IPS DF 4.7 (cell line): Measurements from ENCODE around the gene TUBGCP5.
"Not testable (repeated sequence)": the region's sequence is repeated elsewhere in the genome, so short reads cannot be mapped to it uniquely, and the experiment has no call there.

Experiments used
- DNase-seq: peaks from one replicate; pipeline ENCODE4 v3.0.0-alpha.2; 2013; ENCODE audit warnings: low spot score; ENCODE audit errors: extremely low read depth

TUBGCP5 gene

GRCh38 chr15:23039143-23039916 is at the start of gene TUBGCP5:
Gene TUBGCP5 (minus strand): TSS chr15:23039569. CDS start chr15:23039543, 26 bp downstream.
- DNase-seq, result peak; percentile 90

DNA sequence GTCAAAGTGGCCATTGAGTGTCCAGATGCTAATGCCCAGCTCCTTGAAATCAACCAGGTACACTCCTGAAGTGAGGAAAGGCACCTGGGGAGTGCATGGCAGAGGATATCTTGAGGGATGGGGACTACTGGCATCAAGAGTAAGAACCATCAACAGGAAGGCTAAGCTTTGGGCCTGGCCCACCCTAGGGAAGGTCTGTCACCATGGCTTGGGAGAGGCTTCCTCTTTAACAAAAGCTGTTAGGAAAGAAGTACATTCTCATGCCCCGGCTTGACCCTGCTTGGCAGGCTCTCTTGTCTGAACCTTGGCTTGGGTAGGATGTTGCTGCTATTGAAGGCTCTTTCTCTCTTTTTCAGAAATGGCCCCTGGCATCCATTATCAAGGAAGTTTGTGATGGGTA is 43.7 kb upstream of the TUBGCP5 start:
- no peak for DNase-seq

DNA sequence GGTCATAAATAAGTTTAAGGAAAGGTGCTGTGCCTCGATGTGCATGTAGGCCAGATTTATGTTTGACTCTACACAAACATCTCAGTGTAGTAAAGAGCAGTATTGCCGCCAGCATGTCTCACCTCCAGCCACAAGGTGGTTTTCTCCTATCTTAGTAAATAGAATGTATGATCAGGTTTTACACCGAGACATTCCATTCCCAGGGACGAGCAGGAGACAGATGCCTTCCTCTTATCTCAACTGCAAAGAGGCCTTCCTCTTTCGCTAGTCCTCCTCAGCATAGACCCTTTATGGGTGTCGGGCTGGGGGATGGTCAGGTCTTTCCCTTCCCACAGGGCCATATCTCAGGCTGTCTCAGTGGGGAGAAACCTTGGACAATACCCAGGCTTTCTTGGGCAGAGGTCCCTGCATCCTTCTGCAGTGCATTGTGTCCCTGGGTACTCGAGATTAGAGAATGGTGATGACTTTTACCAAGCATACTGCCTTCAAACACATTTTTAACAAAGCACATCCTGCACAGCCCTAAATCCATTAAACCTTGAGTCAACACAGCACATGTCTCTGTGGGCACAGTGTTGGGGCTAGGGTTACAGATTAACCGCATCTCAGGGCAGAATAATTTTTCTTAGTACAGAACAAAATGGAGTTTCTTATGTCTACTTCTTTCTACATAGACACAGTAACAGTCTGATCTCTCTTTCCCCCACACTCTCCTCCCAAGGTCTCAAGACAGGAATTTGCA is 42.8 kb upstream of the TUBGCP5 start:
- DNase-seq, result not testable (repeated sequence)

- DNase-seq, result no peak
Observed at GRCh38 chr15:23081271-23081670, 41.9 kb upstream of the TUBGCP5 start.

- no peak for DNase-seq
Observed at GRCh38 chr15:23079766-23080165, 40.4 kb upstream of the TUBGCP5 start.

DNA sequence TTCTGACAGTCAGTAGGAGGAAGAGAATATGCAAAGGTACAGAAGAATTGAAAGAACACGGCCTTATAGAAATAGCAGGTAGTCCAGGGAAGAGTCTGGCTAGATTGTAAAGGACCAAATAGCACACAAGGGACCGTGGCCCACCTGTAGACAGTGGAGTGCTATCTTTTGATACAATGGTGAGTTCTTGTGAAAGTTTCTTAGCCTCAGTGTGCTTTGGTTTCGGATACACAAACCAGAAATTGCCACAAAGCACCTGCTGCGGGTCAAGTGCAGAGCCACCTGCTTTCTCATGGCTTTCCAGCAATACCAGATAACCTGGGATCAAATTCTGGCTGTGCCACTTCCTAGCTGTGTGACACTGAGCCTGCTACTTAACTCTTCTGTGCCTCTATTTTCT is 36.6 kb upstream of the TUBGCP5 start:
- no peak for DNase-seq

DNA sequence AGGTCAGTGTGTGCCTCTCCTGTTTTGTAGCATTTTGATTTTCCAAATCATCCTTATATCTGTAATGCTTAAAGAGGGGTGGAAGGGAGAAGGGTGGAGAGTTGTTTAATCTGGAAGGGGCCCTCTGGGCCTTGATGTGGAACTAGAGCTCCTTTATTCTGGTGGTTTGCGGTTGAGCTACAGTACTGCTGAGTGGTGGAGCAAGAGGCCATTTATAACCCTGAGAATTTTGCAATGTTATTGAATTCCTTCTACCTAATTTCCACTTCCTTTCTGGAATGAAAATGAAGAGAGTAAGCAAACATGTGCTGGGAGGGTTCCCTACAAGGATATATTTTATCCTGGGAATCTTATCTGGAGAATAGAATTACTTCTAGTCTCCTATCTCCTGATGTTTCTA is 35.3 kb upstream of the TUBGCP5 start:
- DNase-seq, result no peak

DNA sequence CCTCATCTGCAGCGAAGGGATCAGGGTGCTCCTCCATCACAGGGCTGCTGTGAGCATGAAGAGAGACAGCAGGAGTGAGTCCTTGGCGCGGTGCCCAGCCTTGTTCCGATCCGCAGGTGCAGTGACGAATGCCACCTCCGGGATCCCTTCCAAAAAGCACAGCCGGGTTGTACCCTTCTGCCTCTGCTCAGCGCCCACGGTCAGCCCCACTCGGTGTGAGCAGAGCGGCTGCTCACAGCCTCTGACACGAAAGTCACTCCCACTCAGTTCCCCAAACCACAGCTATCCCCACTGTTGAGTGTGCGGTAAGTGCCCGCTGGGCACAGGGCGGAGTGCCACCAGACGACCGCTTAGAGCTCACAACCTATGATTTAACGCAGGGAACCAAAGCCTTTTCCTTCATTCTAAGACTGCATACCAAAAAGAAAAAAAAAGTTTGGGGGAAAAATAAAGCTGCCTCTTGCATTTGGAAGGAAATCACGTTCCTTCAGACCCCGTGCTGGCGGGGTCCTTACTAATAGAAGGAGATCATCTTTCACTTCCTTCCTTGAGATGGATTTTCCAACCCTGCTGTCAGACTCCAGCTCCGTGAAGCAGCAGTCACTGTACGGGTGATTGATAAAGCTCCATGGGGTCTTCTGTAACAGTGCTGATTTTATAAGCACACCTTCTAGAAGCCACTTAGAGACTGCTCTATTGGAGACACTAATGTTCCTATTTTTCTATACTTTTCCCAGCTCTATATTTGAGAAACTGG is 34.7 kb upstream of the TUBGCP5 start:
- DNase-seq, result no peak

- no peak for DNase-seq
Observed at GRCh38 chr15:23072633-23073032, 33.3 kb upstream of the TUBGCP5 start.

GRCh38 chr15:23069496-23070166 is 30.3 kb upstream of the TUBGCP5 start:
- no peak for DNase-seq

- DNase-seq, result no peak
Observed at GRCh38 chr15:23067416-23067815, 28.0 kb upstream of the TUBGCP5 start.

DNA sequence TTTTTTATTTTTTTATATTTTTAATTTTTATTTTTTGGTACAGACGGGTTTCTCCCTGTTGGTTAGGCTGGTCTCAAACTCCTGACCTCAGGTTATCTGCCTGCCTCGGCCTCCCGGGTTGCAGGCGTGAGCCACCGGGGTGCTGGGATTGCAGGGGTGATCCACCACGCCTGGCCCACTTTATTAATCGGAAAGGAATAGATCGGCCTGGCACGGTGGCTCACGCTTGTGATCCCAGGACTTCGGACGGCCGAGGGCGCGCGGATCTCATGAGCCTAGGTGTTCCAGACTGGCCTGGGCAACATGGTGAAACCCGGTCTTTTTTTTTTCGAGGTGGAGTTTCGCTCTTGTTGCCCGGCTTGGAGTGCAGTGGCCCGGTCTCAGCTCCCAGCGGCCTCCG is 26.5 kb upstream of the TUBGCP5 start:
- DNase-seq, result no peak

DNA sequence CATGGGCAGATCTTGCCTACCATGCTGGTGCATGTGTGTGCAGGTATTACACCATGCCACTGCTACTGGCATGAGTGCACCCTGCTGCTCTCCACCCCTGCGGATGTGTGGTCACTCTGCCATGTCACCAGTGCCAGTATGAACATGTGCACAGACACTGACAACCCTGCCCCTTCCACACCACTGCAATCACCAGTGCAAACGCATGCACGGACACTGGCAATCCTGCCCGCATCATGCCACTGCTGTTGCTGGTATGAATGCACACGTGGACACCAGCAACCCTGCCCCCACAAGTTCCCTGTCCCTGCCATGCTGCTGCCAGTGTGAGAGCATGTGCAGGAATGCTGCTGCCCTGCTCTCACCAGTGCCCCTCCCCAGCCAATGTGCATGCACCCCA is 24.8 kb upstream of the TUBGCP5 start:
- DNase-seq, result no peak

- no peak for DNase-seq
Observed at GRCh38 chr15:23057707-23058106, 18.3 kb upstream of the TUBGCP5 start.

DNA sequence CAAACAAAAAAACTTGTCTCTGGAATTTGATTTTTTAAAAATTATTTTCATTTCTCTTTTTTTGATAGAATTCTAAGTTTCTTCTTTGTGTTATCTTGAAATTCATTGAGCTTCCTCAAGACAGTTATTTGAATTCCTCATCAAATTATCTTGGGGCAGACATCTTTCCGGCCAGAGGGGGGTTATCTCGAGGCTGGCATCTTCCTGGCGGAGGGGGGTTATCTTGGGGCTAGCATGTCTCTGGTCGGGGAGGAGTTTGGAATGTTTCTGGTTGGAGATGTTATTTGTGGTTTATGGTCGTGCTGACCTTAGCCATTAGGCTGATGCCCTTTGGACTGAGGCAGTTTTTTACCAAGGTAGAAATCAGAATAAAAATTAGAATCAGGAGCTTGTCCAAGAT is 15.9 kb upstream of the TUBGCP5 start:
- DNase-seq, result no peak

GRCh38 chr15:23052522-23052921 is 13.2 kb upstream of the TUBGCP5 start:
- DNase-seq, result no peak

DNA sequence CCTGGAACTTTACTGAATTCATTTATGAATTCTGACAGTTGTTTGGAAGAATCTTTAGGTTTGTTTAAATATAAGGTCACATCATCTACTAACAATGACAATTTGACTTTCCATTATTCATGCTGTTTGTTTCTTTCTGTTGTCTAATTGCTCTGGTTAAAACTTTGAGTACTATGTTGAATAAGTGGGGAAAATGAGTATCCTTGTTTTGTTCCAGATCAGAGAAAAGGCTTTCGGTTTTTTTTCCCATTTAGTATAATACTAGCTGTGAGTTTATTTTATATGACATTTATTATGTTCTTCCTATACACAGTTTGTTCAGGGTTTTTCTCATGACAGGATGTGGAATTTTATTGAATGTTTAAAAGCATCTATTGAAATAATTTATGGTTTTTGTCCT is 11.3 kb upstream of the TUBGCP5 start:
- no peak for DNase-seq

- no peak for DNase-seq
Observed at GRCh38 chr15:23049984-23050628, 10.7 kb upstream of the TUBGCP5 start.

- not testable (repeated sequence) for DNase-seq
Observed at GRCh38 chr15:23048572-23049282, 9.4 kb upstream of the TUBGCP5 start.

- not testable (repeated sequence) for DNase-seq
Observed at GRCh38 chr15:23043987-23044386, 4.6 kb upstream of the TUBGCP5 start.
